H1 (cell line): Measurements from ENCODE around the gene GCM1. TPM values are rescaled to one million over a fixed set of nuclear protein-coding genes. Genes with fewer than 3 reads are reported as not detected.

ENCODE experiments used
- BACH1 ChIP-seq: IDR thresholded peaks from 2 replicates; pipeline ENCODE4 v1.6.1; 2012; ENCODE audit warnings: low read length, improper control_type of control experiment
- polyA plus RNA-seq, 7 experiments: library from polyadenylated mRNA; depleted of rRNA in 3 of 7; stranded (reverse) in 5 of 7; unstranded in 2 of 7; fragments of >200 nt in 5 of 7; fragments of 200-250 nt in 2 of 7; gene quantifications; 1 replicate in 5 of 7; 2 replicates in 1 of 7; 4 replicates in 1 of 7; pipeline versions ENCODE4 v1.2.1 to v1.2.3, GENCODE V29; 2011 to 2013; ENCODE audit warnings: missing spikeins in 2 of 7, mixed read lengths in 2 of 7
- total RNA-seq: library from RNA; stranded (reverse); fragmentation: NEBNext Ultra II Directional; extraction: Animal tissue kit (Norgen Biotek cat#: 25700); gene quantifications from 2 replicates; pipeline ENCODE4 v1.2.1, GENCODE V29; 2021

The GCM1 gene
- total and polyA plus RNA-seq, 2 of the 8 experiments (the other 6 are each of a cell fraction or from before 2014, with no cell fraction given) = not detected

GRCh38 chr6:53151676-53152075 lies 3.0 kb upstream of the GCM1 start (continued):
- TF ChIP-seq BACH1 = no peak
- TF ChIP-seq, all 59 proteins: peak for 4
